Uterus (tissue), 4 donors: ENCODE results near the gene NTRK2. TPM values are rescaled to one million over a fixed set of nuclear protein-coding genes. Genes with fewer than 3 reads are reported as not detected.

Experiments used
- DNase-seq, 2 donors: peaks; one replicate each; pipeline ENCODE4 v3.0.0-alpha.2; 2019 to 2020
- H3K27ac ChIP-seq, 2 donors: fragments of 200-600 bp; sonication (generic); 1 replicate in 1 of 2; 2 replicates in 1 of 2; pipeline ENCODE4 v1.5.1; 2016 to 2018
- H3K27me3 ChIP-seq, 2 donors: fragments of 200-600 bp; sonication (generic); one replicate each; pipeline ENCODE4 v1.5.1; 2018 to 2019; ENCODE audit warnings: control low read depth in 1 of 2
- H3K36me3 ChIP-seq, 2 donors: fragments of 200-600 bp; sonication (generic); one replicate each; pipeline ENCODE4 v1.5.1; 2019; ENCODE audit warnings: control low read depth in 1 of 2
- H3K4me1 ChIP-seq, 2 donors: fragments of 200-600 bp; sonication (generic); one replicate each; pipeline ENCODE4 v1.5.1; 2018 to 2019; ENCODE audit warnings: control low read depth in 1 of 2
- H3K4me3 ChIP-seq, 2 donors: fragments of 200-600 bp; sonication (generic); 1 replicate in 1 of 2; 2 replicates in 1 of 2; pipeline ENCODE4 v1.5.1; 2018 to 2019; ENCODE audit warnings: mild to moderate bottlenecking in 1 of 2
- H3K9me3 ChIP-seq, 2 donors: fragments of 200-600 bp; sonication (generic); one replicate each; pipeline ENCODE4 v1.5.1; 2019; ENCODE audit warnings: control low read depth in 1 of 2
- POLR2A ChIP-seq, 2 donors: fragments of 450-650 bp; IDR thresholded peaks; one replicate each; pipeline ENCODE4 v1.6.1; 2016; ENCODE audit warnings: antibody characterized with exemption in 2 of 2, mild to moderate bottlenecking in 1 of 2, moderate library complexity in 1 of 2
- intact Hi-C: fragments of 100-400 bp; cut with DNase I; formaldehyde crosslinking; loops from one replicate; pipeline ENCODE4 v1.15.1; 2023; ENCODE audit warnings: low total_unique reads
- total RNA-seq, 4 donors: library from RNA; depleted of rRNA in 3 of 4; stranded (reverse); fragments of >200 nt in 3 of 4; gene quantifications; one replicate each; pipeline versions ENCODE4 v1.1.0 to v1.2.4, GENCODE V29; 2014 to 2023
- TF ChIP-seq, protein P1 (sequence below), 4 experiments: fragments of 200-600 bp in 2 of 4; fragments of 450-650 bp in 2 of 4; sonication (generic) in 2 of 4; IDR thresholded peaks; one replicate each; pipeline ENCODE4 v1.5.1; 2016 to 2019; ENCODE audit warnings: antibody characterized with exemption in 4 of 4, mild to moderate bottlenecking in 2 of 4, moderate library complexity in 1 of 4
- donor health status: DM: yes; HTN: yes; CAD: no.

The NTRK2 gene
- total RNA-seq, 4 donors from 2014 or later, result 6.5 to 23.2 (median 12.5) TPM

DNA sequence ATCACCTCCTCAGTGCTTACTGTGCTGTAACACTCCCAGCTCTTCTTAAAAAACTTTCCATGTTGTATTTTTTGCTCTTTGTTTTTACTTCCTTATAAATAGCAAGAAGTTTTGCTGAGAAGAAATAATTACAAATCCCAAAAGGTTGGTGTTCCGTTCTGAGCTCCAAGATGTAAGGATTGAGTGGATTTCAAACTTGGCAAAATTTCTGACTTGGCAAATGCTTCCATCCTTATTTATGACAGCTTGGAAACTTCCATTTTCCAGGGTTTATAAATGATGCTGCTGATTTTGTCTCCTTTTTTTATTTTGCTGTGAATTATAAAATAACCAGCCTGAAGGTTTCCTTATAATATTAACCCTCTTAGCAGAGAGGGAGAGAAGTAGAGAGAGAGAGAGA lies 151.9 kb downstream of the NTRK2 start:
- Histone ChIP-seq H3K4me3 (no peak overlapping the region), H3K4me1 (no peaks in the 10 kb centered on the region), H3K36me3 (no peaks in the 10 kb centered on the region), H3K27ac (no peak overlapping the region), H3K9me3 (no peaks in the 10 kb centered on the region), H3K27me3 (no peaks in the 10 kb centered on the region)
- DNase-seq, result no peak
- no peak for TF ChIP-seq POLR2A (IDR thresholded peaks at IDR 0.05)
- TF ChIP-seq, protein P1, sequence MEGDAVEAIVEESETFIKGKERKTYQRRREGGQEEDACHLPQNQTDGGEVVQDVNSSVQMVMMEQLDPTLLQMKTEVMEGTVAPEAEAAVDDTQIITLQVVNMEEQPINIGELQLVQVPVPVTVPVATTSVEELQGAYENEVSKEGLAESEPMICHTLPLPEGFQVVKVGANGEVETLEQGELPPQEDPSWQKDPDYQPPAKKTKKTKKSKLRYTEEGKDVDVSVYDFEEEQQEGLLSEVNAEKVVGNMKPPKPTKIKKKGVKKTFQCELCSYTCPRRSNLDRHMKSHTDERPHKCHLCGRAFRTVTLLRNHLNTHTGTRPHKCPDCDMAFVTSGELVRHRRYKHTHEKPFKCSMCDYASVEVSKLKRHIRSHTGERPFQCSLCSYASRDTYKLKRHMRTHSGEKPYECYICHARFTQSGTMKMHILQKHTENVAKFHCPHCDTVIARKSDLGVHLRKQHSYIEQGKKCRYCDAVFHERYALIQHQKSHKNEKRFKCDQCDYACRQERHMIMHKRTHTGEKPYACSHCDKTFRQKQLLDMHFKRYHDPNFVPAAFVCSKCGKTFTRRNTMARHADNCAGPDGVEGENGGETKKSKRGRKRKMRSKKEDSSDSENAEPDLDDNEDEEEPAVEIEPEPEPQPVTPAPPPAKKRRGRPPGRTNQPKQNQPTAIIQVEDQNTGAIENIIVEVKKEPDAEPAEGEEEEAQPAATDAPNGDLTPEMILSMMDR (IDR thresholded peaks at IDR 0.05), result no peak
- intact Hi-C loops, result no loop called here

DNA sequence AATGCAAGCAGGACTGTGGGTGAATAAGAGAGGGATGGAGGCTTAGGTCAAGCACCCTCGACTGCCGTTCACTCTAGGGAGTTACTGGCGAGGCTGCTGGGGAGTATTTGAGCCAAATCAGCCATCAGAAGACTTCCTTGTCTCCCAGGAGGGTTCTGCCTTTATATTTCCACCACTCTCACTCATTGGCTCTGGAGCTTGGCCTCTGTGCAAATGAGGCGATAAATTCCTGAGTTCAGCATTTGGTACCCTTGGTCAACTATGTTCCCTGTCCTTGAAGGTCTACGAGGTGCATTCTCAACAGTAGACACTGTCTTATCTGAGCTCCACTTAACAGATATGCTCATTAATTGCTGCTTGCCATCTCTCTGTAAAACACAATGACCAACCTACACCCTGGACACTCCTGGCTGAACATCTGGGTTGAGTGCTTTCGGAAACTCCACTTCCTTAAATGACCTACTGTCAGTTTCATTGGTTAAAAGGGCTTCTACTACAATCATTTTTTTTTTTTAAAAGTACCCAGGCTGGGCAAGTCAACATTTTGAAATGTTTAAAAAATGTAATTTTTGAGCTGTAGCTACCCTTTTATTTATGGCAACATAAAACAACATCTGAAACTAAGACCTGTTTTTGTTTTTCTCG lies 153.2 kb downstream of the NTRK2 start:
- Histone ChIP-seq H3K36me3 (no peaks in the 10 kb centered on the region), H3K27me3 (no peaks in the 10 kb centered on the region), H3K4me3 (no peak overlapping the region), H3K9me3 (no peaks in the 10 kb centered on the region), H3K27ac (no peak overlapping the region), H3K4me1 (no peaks in the 10 kb centered on the region)
- no peak for DNase-seq
- intact Hi-C loops, result no loop called here
- no peak for TF ChIP-seq POLR2A (IDR thresholded peaks at IDR 0.05)
- TF ChIP-seq, protein P1 (IDR thresholded peaks at IDR 0.05), result no peak

DNA sequence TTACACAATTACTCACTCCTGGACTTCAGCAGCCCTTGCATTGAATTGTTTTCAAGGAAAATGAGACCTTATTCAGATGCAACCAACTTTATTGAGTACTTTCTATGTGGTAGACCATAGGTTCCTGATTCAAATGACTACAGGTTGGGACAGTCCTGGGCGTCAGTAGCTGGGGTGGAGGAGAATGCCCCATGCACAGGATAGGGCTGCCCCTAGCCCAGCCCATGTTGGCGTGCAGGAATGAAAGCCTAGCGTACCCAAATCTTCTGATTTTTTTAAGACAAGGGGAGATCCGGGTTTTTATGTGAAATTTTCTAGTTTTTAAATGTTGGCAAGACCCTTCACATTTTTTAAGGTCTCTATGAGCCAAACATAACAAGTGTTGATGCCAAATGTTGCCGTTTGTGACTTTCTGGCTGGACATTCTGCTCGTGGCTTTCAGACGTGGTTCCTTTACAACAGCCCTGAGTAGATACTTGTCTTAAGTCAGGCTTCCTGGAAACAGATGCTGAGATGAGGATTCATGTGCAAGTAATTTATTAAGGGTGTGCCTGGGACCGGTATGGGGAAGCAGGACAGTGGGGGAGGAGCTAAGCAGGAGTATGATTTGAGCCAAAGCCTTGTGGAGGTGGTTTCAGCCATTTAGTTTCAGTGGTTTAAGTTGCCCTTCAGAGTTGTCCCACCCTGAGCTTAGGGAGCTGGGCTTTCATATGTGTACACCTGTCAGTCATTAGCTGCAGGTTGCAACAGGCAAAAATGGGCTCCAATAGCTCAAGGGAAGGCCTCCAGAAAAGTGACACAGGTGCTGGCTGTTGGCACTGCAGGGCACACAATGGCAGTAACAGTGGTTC lies 154.1 kb downstream of the NTRK2 start:
- H3K4me1 ChIP-seq, result no peaks in the 10 kb centered on the region
- no peaks in the 10 kb centered on the region for H3K27me3 ChIP-seq
- intact Hi-C loops, result no loop called here
- H3K9me3 ChIP-seq, result no peaks in the 10 kb centered on the region
- no peak for DNase-seq
- no peak for TF ChIP-seq POLR2A (IDR thresholded peaks at IDR 0.05)
- TF ChIP-seq, protein P1 (IDR thresholded peaks at IDR 0.05), result no peak
- H3K4me3 ChIP-seq, result no peak overlapping the region
- H3K36me3 ChIP-seq, result no peaks in the 10 kb centered on the region
- no peak overlapping the region for H3K27ac ChIP-seq

DNA sequence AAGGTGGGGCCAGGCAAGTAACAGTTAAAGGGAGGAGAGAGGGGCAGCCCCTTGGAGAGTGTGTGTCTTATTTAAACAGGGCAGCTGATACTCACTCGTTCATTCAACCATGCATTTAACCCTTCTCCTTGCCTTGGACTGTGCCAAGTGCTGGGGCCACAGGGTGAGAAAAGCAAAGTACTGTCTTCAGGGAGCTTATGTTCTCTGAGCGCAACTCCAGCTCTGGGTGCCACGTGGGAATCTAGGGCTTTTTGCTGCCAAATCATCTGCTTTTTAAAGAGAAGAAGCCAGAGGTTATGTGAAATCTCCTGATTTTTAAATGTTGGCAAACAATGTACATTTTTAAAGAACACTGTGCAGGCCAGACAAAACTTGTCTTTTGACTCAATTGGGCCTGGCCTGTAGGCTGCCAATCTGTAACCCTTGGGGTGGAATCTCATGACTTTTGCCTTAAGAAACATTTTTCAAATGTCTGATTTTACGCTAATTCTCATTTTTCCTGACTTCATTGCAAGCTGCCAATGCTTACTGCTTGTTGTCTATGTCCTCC lies 157.8 kb downstream of the NTRK2 start:
- Histone ChIP-seq H3K27me3 (no peaks in the 10 kb centered on the region), H3K27ac (no peak overlapping the region), H3K36me3 (no peaks in the 10 kb centered on the region), H3K4me1 (no peaks in the 10 kb centered on the region), H3K4me3 (no peak overlapping the region), H3K9me3 (no peaks in the 10 kb centered on the region)
- DNase-seq, result no peak
- intact Hi-C loops, result no loop called here
- TF ChIP-seq, protein P1 (IDR thresholded peaks at IDR 0.05), result no peak
- TF ChIP-seq POLR2A (IDR thresholded peaks at IDR 0.05), result no peak

DNA sequence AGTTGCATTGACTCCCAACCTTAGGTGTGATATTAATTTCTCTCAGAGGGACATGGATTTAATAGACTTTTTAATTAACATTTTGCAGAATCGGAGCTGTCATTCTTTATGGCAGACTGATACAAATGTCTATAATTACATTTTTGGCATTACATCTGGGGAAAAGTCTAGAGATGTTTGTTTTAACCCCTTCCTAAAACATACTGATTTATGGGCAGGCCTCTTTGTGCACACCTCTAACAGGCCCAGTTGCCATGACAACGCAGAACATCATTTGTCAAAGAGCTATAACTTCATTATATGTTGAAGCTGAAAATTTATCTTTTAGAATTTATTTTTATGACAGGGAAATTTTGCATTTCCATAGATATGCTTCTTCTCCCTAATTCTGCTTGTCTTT lies 158.5 kb downstream of the NTRK2 start:
- no peaks in the 10 kb centered on the region for H3K9me3 ChIP-seq
- intact Hi-C loops, result no loop called here

More for the DNA sequence above, 158.5 kb downstream of the NTRK2 start:
- no peaks in the 10 kb centered on the region for H3K36me3 ChIP-seq
- no peak for TF ChIP-seq POLR2A (IDR thresholded peaks at IDR 0.05)
- TF ChIP-seq, protein P1 (IDR thresholded peaks at IDR 0.05), result no peak
- H3K4me3 ChIP-seq, result no peak overlapping the region
- no peaks in the 10 kb centered on the region for H3K27me3 ChIP-seq
- H3K4me1 ChIP-seq, result no peaks in the 10 kb centered on the region
- no peak for DNase-seq
- H3K27ac ChIP-seq, result no peak overlapping the region
